Sigmoid colon (tissue), 7 donors: Measurements from ENCODE around the gene HIBCH. TPM values are rescaled to one million over a fixed set of nuclear protein-coding genes. Genes with fewer than 3 reads are reported as not detected.
"Not testable (repeated sequence)": the region's sequence is repeated elsewhere in the genome, so short reads cannot be mapped to it uniquely, and the experiment has no call there.

Experiments used
- DNase-seq: peaks from one replicate; pipeline ENCODE4 v3.0.0-alpha.2; 2019
- H3K27ac ChIP-seq, 4 donors: fragments of 200-600 bp; sonication (generic); one replicate each; pipeline ENCODE4 v1.5.1; 2016 to 2019; ENCODE audit warnings: mild to moderate bottlenecking in 1 of 4
- H3K27me3 ChIP-seq, 3 donors: fragments of 200-600 bp; sonication (generic); one replicate each; pipeline ENCODE4 v1.5.1; 2019; ENCODE audit warnings: mild to moderate bottlenecking in 1 of 3
- H3K36me3 ChIP-seq, 4 donors: fragments of 200-600 bp; sonication (generic); one replicate each; pipeline ENCODE4 v1.5.1; 2016 to 2019
- H3K4me1 ChIP-seq, 4 donors: fragments of 200-600 bp; sonication (generic); one replicate each; pipeline ENCODE4 v1.5.1; 2017 to 2019
- H3K4me3 ChIP-seq, 4 donors: fragments of 200-600 bp; sonication (generic); one replicate each; pipeline ENCODE4 v1.5.1; 2017 to 2019; ENCODE audit warnings: mild to moderate bottlenecking in 2 of 4, moderate library complexity in 1 of 4
- H3K9me3 ChIP-seq, 4 donors: fragments of 200-600 bp in 3 of 4; sonication (generic) in 3 of 4; one replicate each; pipeline versions ENCODE4 v1.5.1 to v1.6.1; 2013 to 2019
- EP300 ChIP-seq, 4 donors: sonication (generic); formaldehyde crosslinking; IDR thresholded peaks; one replicate each; pipeline ENCODE4 v1.6.1; 2017; ENCODE audit warnings: antibody characterized with exemption in 4 of 4
- POLR2A ChIP-seq, 2 donors: fragments of 450-650 bp; IDR thresholded peaks; one replicate each; pipeline ENCODE4 v1.6.1; 2016; ENCODE audit warnings: antibody characterized with exemption in 2 of 2, mild to moderate bottlenecking in 2 of 2, moderate library complexity in 2 of 2
- POLR2AphosphoS5 ChIP-seq, 4 donors: sonication (generic); formaldehyde crosslinking; IDR thresholded peaks; one replicate each; pipeline ENCODE4 v1.6.1; 2017; ENCODE audit warnings: antibody characterized with exemption in 4 of 4
- WGBS, 2 donors: extraction: QIAGEN DNeasy Blood & Tissue Kit; methylation state at CpG; one replicate each; pipeline ENCODE4 v1.1.7; 2013; 5-methylcytosine and 5-hydroxymethylcytosine counted together
- intact Hi-C: fragments of 100-400 bp; cut with DNase I; formaldehyde crosslinking; loops from one replicate; pipeline ENCODE4 v1.15.1; 2023
- polyA plus RNA-seq, 3 donors: library from polyadenylated mRNA; stranded (reverse); fragments of 200-250 nt; gene quantifications; one replicate each; pipeline ENCODE4 v1.2.3, GENCODE V29; 2013
- total RNA-seq, 4 donors: library from RNA; depleted of rRNA; stranded (reverse); fragments of >200 nt; gene quantifications; one replicate each; pipeline ENCODE4 v1.1.0, GENCODE V29; 2016
- TF ChIP-seq, protein P1 (sequence below), 4 experiments: fragments of 450-650 bp in 3 of 4; fragments of 200-600 bp in 1 of 4; IDR thresholded peaks; one replicate each; pipeline ENCODE4 v1.5.1; 2016 to 2019; ENCODE audit warnings: antibody characterized with exemption in 4 of 4, mild to moderate bottlenecking in 3 of 4, moderate library complexity in 2 of 4
- donor health status: healthy with polysubstance abuse.
- donor health status: Bipolar disorder and iron deficiency.
- donor health status: healthy.

The HIBCH gene
- total and polyA plus RNA-seq, 7 donors = 18.1 to 45.8 (median 21.6) TPM

DNA sequence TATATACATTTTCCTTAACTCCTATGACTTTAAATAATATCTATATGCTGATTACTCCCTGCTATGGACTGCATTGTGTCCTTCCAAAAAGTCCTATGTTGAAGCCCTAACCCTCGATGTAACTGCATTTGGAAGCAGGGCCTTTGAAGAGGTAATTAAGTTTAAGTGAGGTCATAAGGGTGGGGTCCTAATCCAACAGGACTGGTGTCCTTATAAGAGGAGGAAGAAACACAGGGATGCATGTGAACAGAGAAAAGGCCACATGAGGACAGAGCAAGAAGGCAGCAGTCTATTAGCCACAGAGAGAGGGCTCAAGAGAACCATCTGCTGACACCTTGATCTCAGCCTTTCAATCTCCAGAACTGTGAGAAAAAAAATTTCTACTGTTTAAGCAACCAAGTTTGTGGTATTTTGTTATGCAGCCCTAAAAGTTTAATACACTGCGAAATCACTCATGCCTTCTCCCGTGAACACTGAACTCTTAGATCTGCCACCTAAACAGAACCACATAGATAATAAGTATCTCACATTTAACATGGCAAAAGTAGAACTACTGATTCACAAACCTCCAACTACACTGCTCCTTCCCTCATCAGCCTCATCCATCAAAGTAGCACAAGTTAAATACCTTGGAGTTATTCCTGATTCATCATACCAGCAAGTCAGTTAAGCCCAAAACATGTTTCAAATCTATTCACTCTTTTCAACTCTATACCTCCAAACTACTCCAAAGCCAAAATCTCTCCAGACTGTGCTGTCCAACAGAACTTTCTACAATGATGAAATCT, 65.4 kb downstream of the HIBCH start:
- no peak overlapping the region for H3K27ac ChIP-seq
- 86 to 97% methylated on average over 3 of the region's 3 CpGs for WGBS, 2 donors
- no peak for DNase-seq
- H3K4me3 ChIP-seq = no peak overlapping the region
- TF ChIP-seq POLR2A (IDR thresholded peaks at IDR 0.05) = no peak
- no peak for TF ChIP-seq EP300 (IDR thresholded peaks at IDR 0.05)
- TF ChIP-seq, protein P1, sequence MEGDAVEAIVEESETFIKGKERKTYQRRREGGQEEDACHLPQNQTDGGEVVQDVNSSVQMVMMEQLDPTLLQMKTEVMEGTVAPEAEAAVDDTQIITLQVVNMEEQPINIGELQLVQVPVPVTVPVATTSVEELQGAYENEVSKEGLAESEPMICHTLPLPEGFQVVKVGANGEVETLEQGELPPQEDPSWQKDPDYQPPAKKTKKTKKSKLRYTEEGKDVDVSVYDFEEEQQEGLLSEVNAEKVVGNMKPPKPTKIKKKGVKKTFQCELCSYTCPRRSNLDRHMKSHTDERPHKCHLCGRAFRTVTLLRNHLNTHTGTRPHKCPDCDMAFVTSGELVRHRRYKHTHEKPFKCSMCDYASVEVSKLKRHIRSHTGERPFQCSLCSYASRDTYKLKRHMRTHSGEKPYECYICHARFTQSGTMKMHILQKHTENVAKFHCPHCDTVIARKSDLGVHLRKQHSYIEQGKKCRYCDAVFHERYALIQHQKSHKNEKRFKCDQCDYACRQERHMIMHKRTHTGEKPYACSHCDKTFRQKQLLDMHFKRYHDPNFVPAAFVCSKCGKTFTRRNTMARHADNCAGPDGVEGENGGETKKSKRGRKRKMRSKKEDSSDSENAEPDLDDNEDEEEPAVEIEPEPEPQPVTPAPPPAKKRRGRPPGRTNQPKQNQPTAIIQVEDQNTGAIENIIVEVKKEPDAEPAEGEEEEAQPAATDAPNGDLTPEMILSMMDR (IDR thresholded peaks at IDR 0.05) = no peak
- no peak for TF ChIP-seq POLR2AphosphoS5 (IDR thresholded peaks at IDR 0.05)
- no peaks in the 10 kb centered on the region for H3K27me3 ChIP-seq
- intact Hi-C loops = no loop called here
- H3K36me3 ChIP-seq = peaks cover 0 to 42% (median 3%) of the 10 kb centered on the region in 4 donors
- H3K4me1 ChIP-seq = peaks cover 0 to 9% (median 4%) of the 10 kb centered on the region in 4 donors
- no peaks in the 10 kb centered on the region for H3K9me3 ChIP-seq

DNA sequence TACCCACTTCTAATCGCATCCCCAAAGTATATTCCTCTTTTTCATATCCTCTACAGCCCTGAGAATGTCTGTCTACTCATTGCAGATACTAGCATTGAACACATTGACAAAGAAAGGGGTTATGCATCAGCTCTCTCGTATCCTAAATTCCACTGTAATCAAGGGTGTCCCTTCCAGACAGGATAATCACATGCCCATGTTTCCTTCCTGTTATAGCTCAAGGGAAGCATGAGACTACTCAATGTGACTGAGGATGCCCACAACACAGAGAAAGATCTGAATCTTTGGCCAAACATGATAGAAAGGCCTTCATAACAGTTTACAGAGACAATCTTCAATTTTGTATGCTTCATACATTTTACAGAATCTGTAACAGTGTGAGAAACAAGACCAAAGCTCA, 69.2 kb downstream of the HIBCH start:
- Histone ChIP-seq H3K27me3 (no peaks in the 10 kb centered on the region), H3K4me3 (no peak overlapping the region), H3K9me3 (no peaks in the 10 kb centered on the region), H3K4me1 (peaks cover 0 to 13% (median 5%) of the 10 kb centered on the region in 4 donors), H3K36me3 (peaks cover 0 to 16% (median 0%) of the 10 kb centered on the region in 4 donors), H3K27ac (no peak overlapping the region)
- intact Hi-C loops = no loop called here
- DNase-seq = no peak
- WGBS, 2 donors = 92 to 95% methylated on average over 2 of the region's 2 CpGs
- TF ChIP-seq POLR2AphosphoS5 (IDR thresholded peaks at IDR 0.05) (no peak), POLR2A (IDR thresholded peaks at IDR 0.05) (no peak), EP300 (IDR thresholded peaks at IDR 0.05) (no peak)
- TF ChIP-seq, protein P1 (IDR thresholded peaks at IDR 0.05) = no peak

DNA sequence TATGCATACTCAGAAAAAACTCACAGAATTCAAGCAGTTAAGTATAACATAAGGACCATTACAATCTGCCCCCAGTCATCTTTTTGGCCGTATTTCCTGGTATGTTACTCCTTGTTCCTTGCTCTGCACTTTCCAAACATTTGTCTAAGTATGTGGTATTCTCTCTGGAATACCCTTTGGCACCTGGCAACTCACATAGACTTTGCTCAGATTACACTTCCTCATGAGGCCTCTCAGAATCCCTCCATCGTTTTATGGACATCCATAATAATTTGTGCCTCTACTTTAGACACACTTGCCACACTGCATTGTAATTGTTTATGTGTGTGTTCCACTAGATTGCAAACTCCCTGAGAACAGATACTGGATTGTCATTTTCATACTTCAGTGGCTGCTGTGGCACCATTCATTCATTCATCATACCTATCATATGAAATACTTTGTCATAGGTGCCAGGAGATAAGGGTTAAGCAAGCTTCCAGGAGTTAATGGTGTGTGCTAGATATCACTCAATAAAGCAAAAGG, 84.0 kb downstream of the HIBCH start:
- Histone ChIP-seq H3K36me3 (peaks cover 0 to 15% (median 0%) of the 10 kb centered on the region in 4 donors), H3K4me1 (no peaks in the 10 kb centered on the region), H3K9me3 (no peaks in the 10 kb centered on the region), H3K27ac (no peak overlapping the region), H3K27me3 (no peaks in the 10 kb centered on the region), H3K4me3 (no peak overlapping the region)
- intact Hi-C loops = no loop called here
- TF ChIP-seq, protein P1 (IDR thresholded peaks at IDR 0.05) = no peak
- no peak for TF ChIP-seq EP300 (IDR thresholded peaks at IDR 0.05)
- no peak for TF ChIP-seq POLR2A (IDR thresholded peaks at IDR 0.05)
- no peak for TF ChIP-seq POLR2AphosphoS5 (IDR thresholded peaks at IDR 0.05)
- WGBS, 2 donors = 17 to 70% methylated on average over 2 of the region's 2 CpGs
- no peak for DNase-seq

DNA sequence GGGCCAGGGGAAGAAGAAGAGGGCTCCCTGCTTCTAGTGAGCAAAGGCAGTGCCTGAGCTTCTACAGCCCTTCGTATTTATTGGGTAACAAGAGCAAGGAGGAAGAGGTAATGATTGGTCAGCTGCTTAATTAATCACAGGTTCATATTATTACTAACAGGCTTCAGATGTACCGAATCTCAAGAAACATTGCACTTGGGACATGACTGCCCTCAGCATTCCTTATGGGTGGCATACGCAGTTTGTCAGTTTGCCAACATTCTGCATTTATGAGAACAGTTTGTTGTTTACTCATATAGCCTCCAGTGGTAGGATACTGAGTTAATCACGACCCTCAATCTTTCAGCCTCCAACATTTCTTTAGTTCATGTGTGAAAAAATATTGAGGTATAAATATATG, 84.5 kb downstream of the HIBCH start:
- no peaks in the 10 kb centered on the region for H3K27me3 ChIP-seq
- intact Hi-C loops = no loop called here
- no peak overlapping the region for H3K4me3 ChIP-seq
- no peaks in the 10 kb centered on the region for H3K4me1 ChIP-seq
- DNase-seq = no peak
- TF ChIP-seq POLR2AphosphoS5 (IDR thresholded peaks at IDR 0.05) (no peak), POLR2A (IDR thresholded peaks at IDR 0.05) (no peak), EP300 (IDR thresholded peaks at IDR 0.05) (no peak)
- TF ChIP-seq, protein P1 (IDR thresholded peaks at IDR 0.05) = no peak
- peaks cover 0 to 15% (median 0%) of the 10 kb centered on the region in 4 donors for H3K36me3 ChIP-seq
- 59 to 82% methylated on average over 4 of the region's 4 CpGs for WGBS, 2 donors
- H3K27ac ChIP-seq = no peak overlapping the region
- H3K9me3 ChIP-seq = no peaks in the 10 kb centered on the region

DNA sequence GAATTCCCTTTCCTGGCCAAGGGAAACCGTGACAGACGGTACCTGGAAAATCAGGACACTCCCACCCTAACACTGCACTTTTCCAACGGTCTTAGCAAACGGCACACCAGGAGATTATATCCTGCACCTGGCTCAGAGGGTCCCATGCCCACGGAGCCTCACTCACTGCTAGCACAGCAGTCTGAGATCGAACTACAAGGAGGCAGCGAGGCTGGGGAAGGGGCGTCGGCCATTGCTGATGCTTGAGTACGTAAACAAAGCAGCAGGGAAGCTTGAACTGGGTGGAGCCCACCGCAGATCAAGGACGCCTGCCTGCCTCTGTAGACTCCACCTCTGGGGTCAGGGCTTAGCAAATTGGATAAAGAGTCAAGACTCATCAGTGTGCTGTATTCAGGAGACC, 95.6 kb downstream of the HIBCH start:
- WGBS, 2 donors = 88 to 97% methylated on average over 12 of the region's 12 CpGs
- H3K4me3 ChIP-seq, H3K9me3 ChIP-seq, H3K27me3 ChIP-seq, H3K27ac ChIP-seq, DNase-seq, intact Hi-C loops, H3K4me1 ChIP-seq: not testable (repeated sequence)
- H3K36me3 ChIP-seq = peaks cover 0 to 29% (median 2%) of the 10 kb centered on the region in 4 donors

DNA sequence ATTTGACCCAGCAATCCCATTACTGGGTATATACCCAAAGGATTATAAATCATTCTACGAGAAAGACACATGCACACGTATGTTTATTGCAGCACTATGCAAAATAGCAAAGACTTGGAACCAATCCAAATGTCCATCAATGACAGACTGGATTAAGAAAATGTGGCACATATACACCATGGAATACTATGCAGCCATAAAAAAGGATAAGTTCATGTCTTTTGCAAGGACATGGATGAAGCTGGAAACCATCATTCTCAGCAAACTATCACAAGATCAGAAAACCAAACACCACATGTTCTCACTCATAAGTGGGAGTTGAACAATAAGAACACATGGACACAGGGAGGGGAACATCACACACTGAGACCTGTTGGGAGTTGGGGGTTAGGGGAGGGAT, 96.9 kb downstream of the HIBCH start:
- DNase-seq, H3K4me1 ChIP-seq, intact Hi-C loops, H3K27me3 ChIP-seq, H3K4me3 ChIP-seq, H3K9me3 ChIP-seq, H3K27ac ChIP-seq: not testable (repeated sequence)
- H3K36me3 ChIP-seq = peaks cover 0 to 29% (median 2%) of the 10 kb centered on the region in 4 donors
- 69 to 90% methylated on average over 2 of the region's 2 CpGs for WGBS, 2 donors
